ENCODE data around the gene ZNF529. TPM values are rescaled to one million over a fixed set of nuclear protein-coding genes. Genes with fewer than 3 reads are reported as not detected.

ZNF529 gene
- total and polyA plus RNA-seq, 2 of the 13 experiments (the other 11 are each of a cell fraction or from before 2014, with no cell fraction given) = 9.3 to 10.6 TPM

DNA sequence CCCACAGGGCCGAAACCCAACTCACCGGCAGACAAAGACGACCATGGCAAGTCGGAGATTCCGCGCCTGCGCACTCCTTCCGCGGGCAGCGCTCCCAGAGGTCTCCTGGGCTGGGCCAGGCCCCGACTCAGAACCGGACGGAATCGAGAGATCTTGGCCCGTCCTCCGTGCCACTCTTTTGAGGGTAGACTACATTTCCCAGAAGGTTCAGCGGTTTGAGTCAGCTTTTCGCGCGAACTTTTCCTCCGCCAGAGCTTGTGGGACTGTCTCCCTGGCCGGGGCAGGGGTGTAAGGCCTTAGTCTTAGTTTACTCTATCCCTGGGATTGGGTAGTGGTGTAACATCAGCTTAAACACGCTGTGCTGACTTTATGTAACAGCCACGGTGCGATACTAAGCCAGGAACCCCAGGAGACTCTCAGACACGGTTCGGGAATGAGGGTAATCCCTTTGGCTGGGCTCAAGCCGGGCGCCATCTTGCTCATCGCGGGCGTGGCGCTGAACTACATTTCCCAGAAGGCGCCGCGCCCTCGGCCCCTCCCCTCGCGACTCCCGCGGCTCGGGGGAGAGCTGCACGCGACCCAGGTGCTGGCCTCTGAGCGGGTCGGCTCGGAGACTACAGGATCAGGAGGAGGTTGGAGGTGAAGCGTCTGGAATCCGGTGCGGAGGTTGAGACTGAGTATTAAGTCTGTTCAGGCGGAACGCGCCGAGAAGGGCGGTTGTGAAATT, 44.7 kb downstream of the ZNF529 start, which contains the start of gene ZNF260 (continued):
- peak; percentile 92 for TF ChIP-seq ZNF143 (CRISPR knock-in tag; IDR thresholded peaks at IDR 0.05)
- TF ChIP-seq ZFP36L2 (CRISPR knock-in tag; IDR thresholded peaks at IDR 0.05) = no peak
- TF ChIP-seq TBX2 (CRISPR knock-in tag; IDR thresholded peaks at IDR 0.05; ENCODE audit: borderline replicate concordance) = no peak; the same call in none of the 2 replicates
- TF ChIP-seq ZNF207 (IDR thresholded peaks at IDR 0.05; ENCODE audit: borderline replicate concordance) = no peak
- no peak for TF ChIP-seq ZNF263 (CRISPR knock-in tag; IDR thresholded peaks at IDR 0.05)
- TF ChIP-seq, protein P1, sequence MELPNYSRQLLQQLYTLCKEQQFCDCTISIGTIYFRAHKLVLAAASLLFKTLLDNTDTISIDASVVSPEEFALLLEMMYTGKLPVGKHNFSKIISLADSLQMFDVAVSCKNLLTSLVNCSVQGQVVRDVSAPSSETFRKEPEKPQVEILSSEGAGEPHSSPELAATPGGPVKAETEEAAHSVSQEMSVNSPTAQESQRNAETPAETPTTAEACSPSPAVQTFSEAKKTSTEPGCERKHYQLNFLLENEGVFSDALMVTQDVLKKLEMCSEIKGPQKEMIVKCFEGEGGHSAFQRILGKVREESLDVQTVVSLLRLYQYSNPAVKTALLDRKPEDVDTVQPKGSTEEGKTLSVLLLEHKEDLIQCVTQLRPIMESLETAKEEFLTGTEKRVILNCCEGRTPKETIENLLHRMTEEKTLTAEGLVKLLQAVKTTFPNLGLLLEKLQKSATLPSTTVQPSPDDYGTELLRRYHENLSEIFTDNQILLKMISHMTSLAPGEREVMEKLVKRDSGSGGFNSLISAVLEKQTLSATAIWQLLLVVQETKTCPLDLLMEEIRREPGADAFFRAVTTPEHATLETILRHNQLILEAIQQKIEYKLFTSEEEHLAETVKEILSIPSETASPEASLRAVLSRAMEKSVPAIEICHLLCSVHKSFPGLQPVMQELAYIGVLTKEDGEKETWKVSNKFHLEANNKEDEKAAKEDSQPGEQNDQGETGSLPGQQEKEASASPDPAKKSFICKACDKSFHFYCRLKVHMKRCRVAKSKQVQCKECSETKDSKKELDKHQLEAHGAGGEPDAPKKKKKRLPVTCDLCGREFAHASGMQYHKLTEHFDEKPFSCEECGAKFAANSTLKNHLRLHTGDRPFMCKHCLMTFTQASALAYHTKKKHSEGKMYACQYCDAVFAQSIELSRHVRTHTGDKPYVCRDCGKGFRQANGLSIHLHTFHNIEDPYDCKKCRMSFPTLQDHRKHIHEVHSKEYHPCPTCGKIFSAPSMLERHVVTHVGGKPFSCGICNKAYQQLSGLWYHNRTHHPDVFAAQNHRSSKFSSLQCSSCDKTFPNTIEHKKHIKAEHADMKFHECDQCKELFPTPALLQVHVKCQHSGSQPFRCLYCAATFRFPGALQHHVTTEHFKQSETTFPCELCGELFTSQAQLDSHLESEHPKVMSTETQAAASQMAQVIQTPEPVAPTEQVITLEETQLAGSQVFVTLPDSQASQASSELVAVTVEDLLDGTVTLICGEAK (IDR thresholded peaks at IDR 0.05) = no peak
- TF ChIP-seq, protein P1 (CRISPR knock-in tag; IDR thresholded peaks at IDR 0.05) = peak; percentile 49; the same call in 1 of the 2 replicates
- TF ChIP-seq EP300 (IDR thresholded peaks at IDR 0.05; ENCODE audit: low read depth in 2 of 2, low read length in 2 of 2) = no peak
- TF ChIP-seq EP300 (CRISPR knock-in tag; IDR thresholded peaks at IDR 0.05; ENCODE audit: borderline replicate concordance) = no peak
- TF ChIP-seq ZNF160 (CRISPR knock-in tag; IDR thresholded peaks at IDR 0.05) = peak; percentile 51; the same call in 1 of the 2 replicates
- no peak for TF ChIP-seq HNRNPUL1 (IDR thresholded peaks at IDR 0.05; ENCODE audit: low read depth, low read length)
- no peak for TF ChIP-seq ONECUT2 (CRISPR knock-in tag; IDR thresholded peaks at IDR 0.05)
- TF ChIP-seq, protein P2, sequence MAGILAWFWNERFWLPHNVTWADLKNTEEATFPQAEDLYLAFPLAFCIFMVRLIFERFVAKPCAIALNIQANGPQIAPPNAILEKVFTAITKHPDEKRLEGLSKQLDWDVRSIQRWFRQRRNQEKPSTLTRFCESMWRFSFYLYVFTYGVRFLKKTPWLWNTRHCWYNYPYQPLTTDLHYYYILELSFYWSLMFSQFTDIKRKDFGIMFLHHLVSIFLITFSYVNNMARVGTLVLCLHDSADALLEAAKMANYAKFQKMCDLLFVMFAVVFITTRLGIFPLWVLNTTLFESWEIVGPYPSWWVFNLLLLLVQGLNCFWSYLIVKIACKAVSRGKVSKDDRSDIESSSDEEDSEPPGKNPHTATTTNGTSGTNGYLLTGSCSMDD (CRISPR knock-in tag; IDR thresholded peaks at IDR 0.05) = no peak
- TF ChIP-seq, protein P3, sequence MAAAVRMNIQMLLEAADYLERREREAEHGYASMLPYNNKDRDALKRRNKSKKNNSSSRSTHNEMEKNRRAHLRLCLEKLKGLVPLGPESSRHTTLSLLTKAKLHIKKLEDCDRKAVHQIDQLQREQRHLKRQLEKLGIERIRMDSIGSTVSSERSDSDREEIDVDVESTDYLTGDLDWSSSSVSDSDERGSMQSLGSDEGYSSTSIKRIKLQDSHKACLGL (CRISPR knock-in tag; IDR thresholded peaks at IDR 0.05) = peak; percentile 34; the same call in 1 of the 2 replicates
- no peak for TF ChIP-seq MIER2 (CRISPR knock-in tag; IDR thresholded peaks at IDR 0.05)
- no peak for TF ChIP-seq ZNF225 (CRISPR knock-in tag; IDR thresholded peaks at IDR 0.05)
- TF ChIP-seq NR2F1 (CRISPR knock-in tag; IDR thresholded peaks at IDR 0.05) = no peak
- TF ChIP-seq ZBTB42 (CRISPR knock-in tag; IDR thresholded peaks at IDR 0.05) = 0 out of 2 replicates have a peak, but pooled peaks have one; percentile 59
- no peak for TF ChIP-seq ZMYM2 (CRISPR knock-in tag; IDR thresholded peaks at IDR 0.05)
- peak; percentile 67; the same call in 1 of the 2 replicates for TF ChIP-seq DMAP1 (CRISPR knock-in tag; IDR thresholded peaks at IDR 0.05)
- peak; percentile 72 for TF ChIP-seq FOSL2 (CRISPR knock-in tag; IDR thresholded peaks at IDR 0.05)
- peak; percentile 98 for TF ChIP-seq THAP11 (CRISPR knock-in tag; IDR thresholded peaks at IDR 0.05)

All from HepG2 (cell line).